NCI-H146 (cell line): Measurements from ENCODE around the gene JAM3.
"Not testable (repeated sequence)": the region's sequence is repeated elsewhere in the genome, so short reads cannot be mapped to it uniquely, and the experiment has no call there.

Experiments
- DNase-seq: peaks from one replicate; lab custom pipeline; 2025; lab: John Stamatoyannopoulos, UW

JAM3 gene

GRCh38 chr11:134062265-134063123 lies 6.4 kb upstream of the JAM3 start:
- DNase-seq, result no peak

- DNase-seq, result peak; percentile 46
Observed at GRCh38 chr11:134063124-134063495, 5.8 kb upstream of the JAM3 start.

- DNase-seq, result peak; percentile 89
Observed at GRCh38 chr11:134063991-134064747, 4.7 kb upstream of the JAM3 start.

GRCh38 chr11:134065381-134065780 lies 3.5 kb upstream of the JAM3 start:
- DNase-seq, result no peak

- DNase-seq, result peak; percentile 80
Observed at GRCh38 chr11:134066943-134067885, 1.7 kb upstream of the JAM3 start.

GRCh38 chr11:134069426-134070341 lies 812 bp downstream of the JAM3 start:
- peak; percentile 32 for DNase-seq

- DNase-seq, result peak; percentile 35
Observed at GRCh38 chr11:134070342-134070845, 1.5 kb downstream of the JAM3 start.

- peak; percentile 69 for DNase-seq
Observed at GRCh38 chr11:134071306-134071705, 2.4 kb downstream of the JAM3 start.

- peak; percentile 81 for DNase-seq
Observed at GRCh38 chr11:134071766-134072402, 3.0 kb downstream of the JAM3 start.

GRCh38 chr11:134072844-134073243 lies 4.0 kb downstream of the JAM3 start:
- no peak for DNase-seq

GRCh38 chr11:134074346-134074745 lies 5.5 kb downstream of the JAM3 start:
- no peak for DNase-seq

- no peak for DNase-seq
Observed at GRCh38 chr11:134074766-134075165, 5.9 kb downstream of the JAM3 start.

- no peak for DNase-seq
Observed at GRCh38 chr11:134079317-134079716, 10.4 kb downstream of the JAM3 start.

- not testable (repeated sequence) for DNase-seq
Observed at GRCh38 chr11:134081258-134081657, 12.4 kb downstream of the JAM3 start.

GRCh38 chr11:134082990-134083389 lies 14.1 kb downstream of the JAM3 start:
- no peak for DNase-seq

- DNase-seq, result no peak
Observed at GRCh38 chr11:134086376-134086775, 17.5 kb downstream of the JAM3 start.

- DNase-seq, result not testable (repeated sequence)
Observed at GRCh38 chr11:134092006-134092405, 23.1 kb downstream of the JAM3 start.

GRCh38 chr11:134097166-134097565 lies 28.3 kb downstream of the JAM3 start:
- DNase-seq, result no peak

GRCh38 chr11:134098566-134099184 lies 29.8 kb downstream of the JAM3 start:
- peak; percentile 32 for DNase-seq

GRCh38 chr11:134100171-134100570 lies 31.3 kb downstream of the JAM3 start:
- no peak for DNase-seq
